Measurements from ENCODE around the gene SPEN.
A peak's percentile ranks its signal among the peaks of the same experiment; 100 is the strongest.

SPEN gene

GRCh38 chr1:15960808-15961207, 113.3 kb downstream of the SPEN start:
- Mint-ChIP-seq H3K4me3 (no peak overlapping the region), H3K36me3 (ENCODE audit: low read depth) (peaks cover 66% of the 10 kb centered on the region), H3K27me3 (no peaks in the 10 kb centered on the region), H3K9me3 (no peaks in the 10 kb centered on the region), H3K4me1 (ENCODE audit: low read depth) (peaks cover 67% of the 10 kb centered on the region), H3K27ac (no peak overlapping the region)
- intact Hi-C loops (cut with micrococcal nuclease) = no loop called here

- H3K4me3 Mint-ChIP-seq = no peak overlapping the region
- H3K4me1 Mint-ChIP-seq (ENCODE audit: low read depth) = peaks cover 67% of the 10 kb centered on the region
- intact Hi-C loops (cut with micrococcal nuclease) = no loop called here
- H3K27me3 Mint-ChIP-seq = no peaks in the 10 kb centered on the region
- H3K27ac Mint-ChIP-seq = no peak overlapping the region
- H3K9me3 Mint-ChIP-seq = no peaks in the 10 kb centered on the region
- peaks cover 66% of the 10 kb centered on the region for H3K36me3 Mint-ChIP-seq (ENCODE audit: low read depth)
Observed at GRCh38 chr1:15961492-15961891, 114.0 kb downstream of the SPEN start.

DNA sequence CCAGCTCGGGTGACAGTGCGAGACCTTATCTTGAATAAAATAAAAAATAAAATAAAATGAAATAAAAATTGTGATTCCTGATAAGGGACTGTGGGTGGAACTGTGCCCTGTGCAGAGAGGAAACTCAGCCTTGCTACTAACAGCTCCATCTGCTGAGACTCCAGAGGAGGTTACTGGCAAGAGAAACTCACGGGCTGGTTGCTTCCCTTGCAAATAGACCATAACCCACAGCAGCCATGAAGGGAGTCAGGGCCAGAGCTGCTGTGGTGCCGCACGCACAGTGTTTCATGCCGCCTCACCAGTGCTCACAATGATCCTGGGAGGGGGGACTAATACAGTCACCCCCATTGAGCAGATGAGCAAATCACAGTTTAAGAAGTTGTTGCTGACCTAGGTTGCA, 114.7 kb downstream of the SPEN start:
- no peaks in the 10 kb centered on the region for H3K27me3 Mint-ChIP-seq
- intact Hi-C loops (cut with micrococcal nuclease) = no loop called here
- no peaks in the 10 kb centered on the region for H3K9me3 Mint-ChIP-seq
- no peak overlapping the region for H3K27ac Mint-ChIP-seq
- peaks cover 67% of the 10 kb centered on the region for H3K4me1 Mint-ChIP-seq (ENCODE audit: low read depth)
- no peak overlapping the region for H3K4me3 Mint-ChIP-seq
- H3K36me3 Mint-ChIP-seq (ENCODE audit: low read depth) = peaks cover 66% of the 10 kb centered on the region

- peaks cover 64% of the 10 kb centered on the region for H3K36me3 Mint-ChIP-seq (ENCODE audit: low read depth)
- no peaks in the 10 kb centered on the region for H3K27me3 Mint-ChIP-seq
- H3K27ac Mint-ChIP-seq = no peak overlapping the region
- intact Hi-C loops (cut with micrococcal nuclease) = no loop called here
- H3K4me1 Mint-ChIP-seq (ENCODE audit: low read depth) = peaks cover 67% of the 10 kb centered on the region
- no peaks in the 10 kb centered on the region for H3K9me3 Mint-ChIP-seq
- H3K4me3 Mint-ChIP-seq = no peak overlapping the region
Observed at GRCh38 chr1:15962671-15963362, 115.3 kb downstream of the SPEN start.

DNA sequence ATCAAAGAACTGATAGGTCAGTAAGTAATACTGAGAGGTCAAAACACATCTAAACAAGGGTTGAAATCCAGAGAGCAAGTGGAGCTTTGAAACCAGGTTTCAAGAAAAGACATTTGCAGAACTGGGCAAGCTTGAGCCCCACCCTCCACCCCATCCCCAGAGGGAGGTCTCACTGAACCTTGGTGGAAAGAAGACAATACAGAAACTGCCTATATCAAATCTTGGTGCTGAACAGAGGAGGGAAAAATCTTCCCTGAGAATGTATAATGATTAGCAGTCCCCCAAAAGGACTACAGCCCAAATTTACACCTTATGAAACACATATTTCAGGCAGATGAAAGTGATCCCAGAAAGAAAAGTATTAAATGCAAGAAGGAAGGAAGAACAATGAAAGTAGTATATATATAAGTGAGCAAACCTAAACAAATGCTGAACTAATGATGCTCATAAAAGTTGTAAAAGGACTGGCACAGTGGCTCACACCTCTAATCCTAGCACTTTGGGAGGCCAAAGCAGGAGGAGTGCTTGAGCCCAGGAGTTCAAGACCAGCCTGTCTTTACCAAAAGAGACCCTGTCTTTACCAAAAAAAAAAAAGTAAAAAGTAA, 116.0 kb downstream of the SPEN start:
- H3K27me3 Mint-ChIP-seq = no peaks in the 10 kb centered on the region
- H3K36me3 Mint-ChIP-seq (ENCODE audit: low read depth) = peaks cover 63% of the 10 kb centered on the region
- intact Hi-C loops (cut with micrococcal nuclease) = no loop called here
- no peak overlapping the region for H3K4me3 Mint-ChIP-seq
- no peak overlapping the region for H3K27ac Mint-ChIP-seq
- peaks cover 67% of the 10 kb centered on the region for H3K4me1 Mint-ChIP-seq (ENCODE audit: low read depth)
- H3K9me3 Mint-ChIP-seq = no peaks in the 10 kb centered on the region

DNA sequence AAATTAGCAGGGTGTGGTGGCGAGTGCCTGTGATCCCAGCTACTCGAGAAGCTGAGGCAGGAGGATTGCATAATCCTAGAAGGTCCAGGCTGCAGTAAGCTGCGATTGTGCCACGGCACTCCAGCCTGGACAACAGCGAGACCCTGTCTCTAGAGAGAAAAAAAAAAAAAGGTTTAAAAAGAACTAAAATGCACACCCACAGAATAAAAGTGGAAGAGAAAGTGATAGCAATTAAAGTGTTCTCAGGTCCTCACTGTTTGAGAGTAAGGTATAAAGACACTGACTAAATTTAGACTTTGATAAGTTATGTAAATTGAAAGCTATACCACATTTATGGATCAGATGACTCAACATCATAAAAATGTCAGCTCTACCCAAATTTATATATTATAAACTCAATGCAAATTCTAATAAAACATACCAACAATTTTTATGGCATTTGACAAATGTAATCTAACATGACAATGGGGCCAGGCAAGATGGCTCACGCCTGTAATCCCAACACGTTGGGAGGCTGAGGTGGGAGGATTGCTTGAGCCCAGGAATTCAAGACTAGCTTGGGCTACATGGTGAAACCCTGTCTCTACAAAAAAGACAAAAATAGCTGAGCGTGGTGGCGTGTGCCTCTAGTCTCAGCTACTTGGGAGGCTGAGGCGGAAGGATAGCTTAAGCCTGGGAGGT, 116.6 kb downstream of the SPEN start:
- Mint-ChIP-seq H3K36me3 (ENCODE audit: low read depth) (peaks cover 64% of the 10 kb centered on the region), H3K9me3 (no peaks in the 10 kb centered on the region), H3K4me3 (no peak overlapping the region), H3K4me1 (ENCODE audit: low read depth) (peaks cover 65% of the 10 kb centered on the region), H3K27me3 (no peaks in the 10 kb centered on the region), H3K27ac (peak overlapping the region; percentile 48)
- intact Hi-C loops (cut with micrococcal nuclease) = no loop called here

GRCh38 chr1:15965228-15965767, 117.8 kb downstream of the SPEN start:
- intact Hi-C loops (cut with micrococcal nuclease) = no loop called here
- Mint-ChIP-seq H3K4me1 (ENCODE audit: low read depth) (peaks cover 60% of the 10 kb centered on the region), H3K27ac (peak overlapping the region; percentile 81), H3K9me3 (no peaks in the 10 kb centered on the region), H3K36me3 (ENCODE audit: low read depth) (peaks cover 70% of the 10 kb centered on the region), H3K27me3 (no peaks in the 10 kb centered on the region), H3K4me3 (peak overlapping the region; percentile 20)

GRCh38 chr1:15966081-15966955, 118.8 kb downstream of the SPEN start:
- intact Hi-C loops (cut with micrococcal nuclease) = no loop called here
- Mint-ChIP-seq H3K27me3 (no peaks in the 10 kb centered on the region), H3K4me1 (ENCODE audit: low read depth) (peaks cover 60% of the 10 kb centered on the region), H3K9me3 (no peaks in the 10 kb centered on the region), H3K27ac (peak overlapping the region; percentile 81), H3K4me3 (peak overlapping the region; percentile 2), H3K36me3 (ENCODE audit: low read depth) (peaks cover 71% of the 10 kb centered on the region)

- Mint-ChIP-seq H3K9me3 (no peaks in the 10 kb centered on the region), H3K36me3 (ENCODE audit: low read depth) (peaks cover 68% of the 10 kb centered on the region), H3K4me3 (no peak overlapping the region), H3K27ac (no peak overlapping the region), H3K27me3 (no peaks in the 10 kb centered on the region), H3K4me1 (ENCODE audit: low read depth) (peaks cover 62% of the 10 kb centered on the region)
- intact Hi-C loops (cut with micrococcal nuclease) = no loop called here
Observed at GRCh38 chr1:15966956-15967344, 119.4 kb downstream of the SPEN start.

- no peaks in the 10 kb centered on the region for H3K27me3 Mint-ChIP-seq
- H3K27ac Mint-ChIP-seq = no peak overlapping the region
- H3K4me1 Mint-ChIP-seq (ENCODE audit: low read depth) = peaks cover 62% of the 10 kb centered on the region
- H3K4me3 Mint-ChIP-seq = no peak overlapping the region
- peaks cover 79% of the 10 kb centered on the region for H3K36me3 Mint-ChIP-seq (ENCODE audit: low read depth)
- intact Hi-C loops (cut with micrococcal nuclease) = no loop called here
- no peaks in the 10 kb centered on the region for H3K9me3 Mint-ChIP-seq
Observed at GRCh38 chr1:15968172-15968571, 120.7 kb downstream of the SPEN start.

GRCh38 chr1:15969321-15969880, 121.9 kb downstream of the SPEN start:
- no peak overlapping the region for H3K27ac Mint-ChIP-seq
- H3K4me3 Mint-ChIP-seq = no peak overlapping the region
- no peaks in the 10 kb centered on the region for H3K9me3 Mint-ChIP-seq
- no peaks in the 10 kb centered on the region for H3K27me3 Mint-ChIP-seq
- peaks cover 59% of the 10 kb centered on the region for H3K4me1 Mint-ChIP-seq (ENCODE audit: low read depth)
- intact Hi-C loops (cut with micrococcal nuclease) = no loop called here
- peaks cover 74% of the 10 kb centered on the region for H3K36me3 Mint-ChIP-seq (ENCODE audit: low read depth)

DNA sequence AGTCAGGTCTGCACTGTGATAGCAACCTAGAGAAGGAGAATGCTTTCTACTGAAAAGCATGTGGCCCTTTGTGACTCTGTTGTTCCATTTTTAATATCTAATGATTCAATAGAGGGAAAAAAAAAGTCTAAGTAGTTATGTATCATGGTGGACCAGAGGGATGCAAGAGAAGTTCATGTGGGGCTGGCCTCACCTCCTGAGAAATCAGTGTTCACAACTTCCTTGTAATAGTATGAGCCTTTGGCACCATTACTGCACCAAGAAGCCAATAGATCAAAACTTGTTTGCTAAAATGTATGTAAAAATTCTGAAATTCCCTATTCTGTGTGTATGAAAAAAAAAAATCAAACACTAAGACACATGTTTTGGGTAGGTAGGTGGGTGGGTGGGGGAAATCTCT, 123.4 kb downstream of the SPEN start:
- Mint-ChIP-seq H3K27me3 (no peaks in the 10 kb centered on the region), H3K4me3 (no peak overlapping the region), H3K36me3 (ENCODE audit: low read depth) (peaks cover 67% of the 10 kb centered on the region), H3K27ac (no peak overlapping the region), H3K4me1 (ENCODE audit: low read depth) (peaks cover 53% of the 10 kb centered on the region), H3K9me3 (no peaks in the 10 kb centered on the region)
- intact Hi-C loops (cut with micrococcal nuclease) = no loop called here

GRCh38 chr1:15972409-15972808, 124.9 kb downstream of the SPEN start:
- peaks cover 58% of the 10 kb centered on the region for H3K36me3 Mint-ChIP-seq (ENCODE audit: low read depth)
- H3K9me3 Mint-ChIP-seq = no peaks in the 10 kb centered on the region
- H3K27me3 Mint-ChIP-seq = no peaks in the 10 kb centered on the region
- no peak overlapping the region for H3K4me3 Mint-ChIP-seq
- H3K27ac Mint-ChIP-seq = no peak overlapping the region
- intact Hi-C loops (cut with micrococcal nuclease) = no loop called here
- H3K4me1 Mint-ChIP-seq (ENCODE audit: low read depth) = peaks cover 47% of the 10 kb centered on the region

Measured in dendritic cell treated with granulocyte-macrophage colony-stimulating factor and Interleukin-4, amounts not matched to agents 40 ng/mL and 50 ng/mL, for 4 days (primary cell).